ENCODE results near the gene THAP10.

Gene THAP10

DNA sequence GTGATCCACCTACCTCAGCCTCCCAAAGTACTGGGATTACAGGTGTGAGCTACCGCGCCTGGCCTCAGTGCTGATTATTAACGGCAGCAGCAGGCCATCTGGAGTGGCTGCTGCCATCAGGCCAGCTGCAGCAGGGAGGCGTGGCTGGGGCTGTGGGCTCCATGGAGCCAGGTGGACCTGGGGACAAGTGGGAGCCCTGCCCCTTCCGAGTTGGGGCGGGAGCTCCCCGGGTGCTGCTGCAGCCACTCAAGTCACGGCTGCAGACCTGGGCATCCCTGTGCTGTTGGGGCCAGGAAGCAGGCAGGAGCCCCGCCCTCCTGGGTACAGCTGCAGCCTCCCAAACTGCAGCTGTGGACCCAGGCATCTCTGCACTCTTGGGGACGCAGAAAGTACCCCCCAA lies 24.3 kb upstream of the THAP10 start:
- no peaks in the 10 kb centered on the region for H3K4me1 ChIP-seq
- no peak for DNase-seq
- TF ChIP-seq CTCF (IDR thresholded peaks at IDR 0.05): no peak
- H3K36me3 ChIP-seq: peaks cover 0 to 5% (median 0%) of the 10 kb centered on the region in 3 donors
- no peaks in the 10 kb centered on the region for H3K9me3 ChIP-seq
- H3K27me3 ChIP-seq: no peaks in the 10 kb centered on the region
- intact Hi-C loops (cut with DNase I; ENCODE audit: low total_unique reads): no loop called here
- H3K27ac ChIP-seq: no peak overlapping the region
- H3K4me3 ChIP-seq: no peak overlapping the region

GRCh38 chr15:70912187-70912586 lies 20.0 kb upstream of the THAP10 start:
- TF ChIP-seq CTCF (IDR thresholded peaks at IDR 0.05): no peak
- Histone ChIP-seq H3K4me1 (no peaks in the 10 kb centered on the region), H3K4me3 (no peak overlapping the region), H3K36me3 (peaks cover 17 to 24% (median 22%) of the 10 kb centered on the region in 3 donors), H3K27me3 (no peaks in the 10 kb centered on the region), H3K27ac (no peak overlapping the region), H3K9me3 (peaks cover 0 to 13% (median 7%) of the 10 kb centered on the region in 3 donors)
- intact Hi-C loops (cut with DNase I; ENCODE audit: low total_unique reads): no loop called here
- DNase-seq: no peak

DNA sequence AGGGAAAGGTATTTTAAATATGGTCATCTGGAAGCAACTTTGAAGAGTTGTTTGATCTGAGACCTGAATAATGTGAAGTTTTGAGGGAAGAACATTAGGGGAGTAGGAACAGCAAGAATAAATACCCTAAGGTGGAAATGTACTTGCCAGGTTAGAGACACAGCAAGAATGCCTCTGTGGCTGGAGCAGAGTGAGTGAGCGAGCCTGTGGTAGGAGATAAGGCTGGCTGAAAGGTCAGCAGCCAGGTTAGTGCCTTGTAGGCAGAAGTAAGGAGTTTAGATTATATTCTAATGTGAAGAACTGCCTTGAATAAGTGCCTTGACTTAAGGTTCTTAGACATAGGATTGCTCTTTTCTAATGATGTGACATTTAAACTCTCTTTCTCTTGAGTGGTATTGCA lies 18.7 kb upstream of the THAP10 start:
- TF ChIP-seq CTCF (IDR thresholded peaks at IDR 0.05): no peak

DNA sequence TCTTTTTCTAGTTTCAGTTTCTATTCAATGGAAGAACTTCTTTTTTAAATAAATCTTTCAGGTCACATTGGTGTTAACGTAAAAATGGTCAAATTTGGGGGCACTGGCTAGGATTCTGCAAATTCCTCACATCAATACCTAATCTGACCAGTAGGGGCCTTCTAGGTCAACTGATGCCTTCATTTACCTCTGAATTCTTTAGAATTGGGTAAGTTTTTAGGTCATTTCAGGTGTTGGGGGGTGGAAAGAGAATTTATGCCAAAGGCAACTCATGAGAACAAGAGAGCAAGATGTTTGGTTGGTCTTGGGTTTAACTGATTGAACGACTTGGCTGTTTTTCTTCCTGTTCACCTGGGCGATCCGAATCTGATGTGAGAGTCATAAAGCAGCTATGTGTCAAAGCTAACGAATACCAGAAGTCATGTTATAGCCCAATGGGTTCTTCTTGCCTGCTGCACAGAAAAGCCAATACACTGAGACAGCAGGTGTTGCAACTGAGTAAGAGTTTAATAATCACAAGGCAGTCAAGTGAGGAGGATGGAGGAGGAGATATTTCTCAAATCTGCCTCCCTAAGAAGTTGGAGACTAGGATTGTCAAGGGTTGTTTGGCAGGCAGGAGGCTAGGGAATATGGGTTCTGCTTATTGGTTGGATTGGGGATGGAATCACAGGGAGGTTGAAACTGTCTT lies 15.7 kb upstream of the THAP10 start:
- Histone ChIP-seq H3K4me3 (no peak overlapping the region), H3K4me1 (no peaks in the 10 kb centered on the region), H3K27me3 (no peaks in the 10 kb centered on the region), H3K9me3 (peaks cover 0 to 13% (median 7%) of the 10 kb centered on the region in 3 donors), H3K27ac (no peak overlapping the region), H3K36me3 (peaks cover 26 to 35% (median 30%) of the 10 kb centered on the region in 3 donors)
- intact Hi-C loops (cut with DNase I; ENCODE audit: low total_unique reads): no loop called here
- no peak for DNase-seq
- TF ChIP-seq CTCF (IDR thresholded peaks at IDR 0.05): no peak

More for the DNA sequence above, 18.7 kb upstream of the THAP10 start:
- Histone ChIP-seq H3K4me1 (no peaks in the 10 kb centered on the region), H3K4me3 (no peak overlapping the region), H3K36me3 (peaks cover 20 to 30% (median 30%) of the 10 kb centered on the region in 3 donors), H3K27ac (no peak overlapping the region), H3K27me3 (no peaks in the 10 kb centered on the region), H3K9me3 (peaks cover 0 to 13% (median 7%) of the 10 kb centered on the region in 3 donors)
- no peak for DNase-seq
- intact Hi-C loops (cut with DNase I; ENCODE audit: low total_unique reads): no loop called here

- no peak for DNase-seq
- H3K36me3 ChIP-seq: peaks cover 26 to 42% (median 30%) of the 10 kb centered on the region in 3 donors
- peaks cover 0 to 13% (median 7%) of the 10 kb centered on the region in 3 donors for H3K9me3 ChIP-seq
- no peaks in the 10 kb centered on the region for H3K27me3 ChIP-seq
- no peaks in the 10 kb centered on the region for H3K4me1 ChIP-seq
- intact Hi-C loops (cut with DNase I; ENCODE audit: low total_unique reads): no loop called here
- no peak for TF ChIP-seq CTCF (IDR thresholded peaks at IDR 0.05)
- no peak overlapping the region for H3K4me3 ChIP-seq
- H3K27ac ChIP-seq: no peak overlapping the region
These were observed 14.6 kb upstream of the THAP10 start for GRCh38 chr15:70906842-70907241.
